Neural progenitor cell (in vitro differentiated cells): ENCODE measurements around the gene C22orf31. TPM values are rescaled to one million over a fixed set of nuclear protein-coding genes. Genes with fewer than 3 reads are reported as not detected.
"Not testable (repeated sequence)": the region's sequence is repeated elsewhere in the genome, so short reads cannot be mapped to it uniquely, and the experiment has no call there.

ENCODE experiments used
- DNase-seq: peaks from one replicate; pipeline ENCODE4 v3.0.0-alpha.2; 2016; ENCODE audit warnings: low spot score
- H2AFZ ChIP-seq: fragments of 200-600 bp; sonication (generic); replicated peaks from 2 replicates; pipeline ENCODE4 v1.6.1; 2016; ENCODE audit warnings: antibody characterized with exemption
- H3F3A ChIP-seq: fragments of 200-600 bp; sonication (generic); 2 replicates; pipeline ENCODE4 v1.6.1; 2016; ENCODE audit warnings: antibody characterized with exemption, low read depth
- H3K27ac ChIP-seq: fragments of 200-600 bp; sonication (generic); 2 replicates; pipeline ENCODE4 v1.5.1; 2016; ENCODE audit warnings: mild to moderate bottlenecking
- H3K27me3 ChIP-seq: fragments of 200-600 bp; sonication (generic); 2 replicates; pipeline ENCODE4 v1.6.1; 2016; ENCODE audit warnings: mild to moderate bottlenecking, moderate library complexity
- H3K36me3 ChIP-seq: fragments of 200-600 bp; sonication (generic); 2 replicates; pipeline ENCODE4 v1.5.1; 2016
- H3K4me1 ChIP-seq: fragments of 200-600 bp; sonication (generic); 2 replicates; pipeline ENCODE4 v1.6.1; 2016; ENCODE audit warnings: mixed run types
- H3K4me2 ChIP-seq: fragments of 200-600 bp; sonication (generic); 2 replicates; pipeline ENCODE4 v1.6.1; 2016
- H3K4me3 ChIP-seq: fragments of 200-600 bp; sonication (generic); 2 replicates; pipeline ENCODE4 v1.5.1; 2016
- H3K79me2 ChIP-seq: fragments of 200-600 bp; sonication (generic); 2 replicates; pipeline ENCODE4 v1.6.1; 2016; ENCODE audit warnings: low read depth
- H3K9ac ChIP-seq: fragments of 200-600 bp; sonication (generic); 2 replicates; pipeline ENCODE4 v1.6.1; 2016
- H3K9me3 ChIP-seq: fragments of 200-600 bp; sonication (generic); 2 replicates; pipeline ENCODE4 v1.5.1; 2016; ENCODE audit warnings: low read depth
- H4K20me1 ChIP-seq: fragments of 200-600 bp; sonication (generic); 2 replicates; pipeline ENCODE4 v1.6.1; 2016; ENCODE audit warnings: low read depth
- H3K27ac Mint-ChIP-seq: 3 replicates; pipeline ENCODE4 v1.8.0; 2021; ENCODE audit warnings: mixed read lengths
- H3K27me3 Mint-ChIP-seq: 2 replicates; pipeline ENCODE4 v1.8.0; 2022; ENCODE audit warnings: low read depth, mild to moderate bottlenecking, inconsistent platforms, moderate library complexity, mixed read lengths; ENCODE audit not compliant: insufficient read depth
- H3K36me3 Mint-ChIP-seq: 3 replicates; pipeline ENCODE4 v1.8.0; 2021; ENCODE audit warnings: mixed read lengths
- H3K4me1 Mint-ChIP-seq: 3 replicates; pipeline ENCODE4 v1.8.0; 2021; ENCODE audit warnings: mixed read lengths
- H3K4me3 Mint-ChIP-seq: 3 replicates; pipeline ENCODE4 v1.8.0; 2021; ENCODE audit warnings: mild to moderate bottlenecking, moderate library complexity, mixed read lengths
- H3K9me3 Mint-ChIP-seq: 3 replicates; pipeline ENCODE4 v1.8.0; 2020; ENCODE audit warnings: mixed read lengths
- EZH2 ChIP-seq: fragments of 200-600 bp; sonication (generic); IDR thresholded peaks from 2 replicates; pipeline ENCODE4 v1.6.1; 2017; ENCODE audit warnings: antibody characterized with exemption, mild to moderate bottlenecking, moderate library complexity
- EZH2phosphoT487 ChIP-seq: fragments of 200-600 bp; sonication (generic); IDR thresholded peaks from 2 replicates; pipeline ENCODE4 v1.6.1; 2017; ENCODE audit warnings: antibody characterized with exemption
- total RNA-seq: library from RNA; depleted of rRNA; stranded (reverse); fragments of >200 nt; gene quantifications from 2 replicates; pipeline ENCODE4 v1.2.3, GENCODE V29; 2015; ENCODE audit warnings: low replicate concordance
- TF ChIP-seq, protein P1 (sequence below): fragments of 200-600 bp; sonication (generic); IDR thresholded peaks from 2 replicates; pipeline ENCODE4 v1.5.1; 2017; ENCODE audit warnings: antibody characterized with exemption, mild to moderate bottlenecking

C22orf31 gene
- total RNA-seq, 1 donor from 2014 or later: not detected

DNA sequence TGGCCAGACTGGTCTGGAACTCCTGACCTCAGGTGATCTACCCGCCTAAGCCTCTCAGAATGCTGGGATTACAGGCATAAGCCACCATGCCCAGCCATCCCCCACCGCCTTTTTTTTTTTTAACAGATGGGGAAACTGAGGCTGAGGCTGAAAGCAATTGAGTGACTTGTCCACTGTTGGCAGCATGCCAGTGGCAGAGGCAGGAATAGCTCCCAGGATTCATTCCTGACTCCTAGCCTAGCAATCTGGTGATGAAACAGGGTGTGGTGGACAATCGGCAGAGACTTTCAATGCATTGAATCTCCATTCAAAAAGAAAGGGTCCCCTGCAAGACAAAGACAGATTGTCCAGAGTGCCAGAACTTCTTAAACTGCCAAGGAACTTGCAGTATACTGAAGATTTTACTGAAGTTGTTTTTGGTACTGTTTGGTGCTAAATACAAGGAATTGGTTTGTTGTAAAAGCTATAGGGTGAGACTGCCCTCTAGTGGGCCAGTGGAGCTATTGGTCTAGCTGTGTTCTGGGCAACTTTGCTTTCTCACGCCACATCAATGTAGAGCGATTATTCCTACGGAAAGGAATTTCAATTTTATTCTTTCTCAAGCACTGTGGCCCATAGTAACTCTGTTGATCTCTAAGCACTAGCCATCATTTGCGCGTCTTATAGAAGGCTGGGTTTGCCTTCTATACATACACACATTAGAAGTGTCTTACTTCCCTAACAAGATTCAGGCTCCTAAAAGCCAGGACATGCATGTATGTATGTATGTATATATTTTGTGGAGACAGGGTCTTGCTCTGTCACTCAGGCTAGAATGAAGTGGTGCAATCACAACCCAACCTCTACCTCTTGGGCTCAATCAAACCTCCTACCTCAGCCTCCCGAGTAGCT is 21.0 kb downstream of the C22orf31 start:
- DNase-seq: peak; percentile 82
- H3K27me3 ChIP-seq: no peaks in the 10 kb centered on the region
- peaks cover 49% of the 10 kb centered on the region for H3K4me1 Mint-ChIP-seq
- no peaks in the 10 kb centered on the region for H3K36me3 ChIP-seq
- TF ChIP-seq, protein P1, sequence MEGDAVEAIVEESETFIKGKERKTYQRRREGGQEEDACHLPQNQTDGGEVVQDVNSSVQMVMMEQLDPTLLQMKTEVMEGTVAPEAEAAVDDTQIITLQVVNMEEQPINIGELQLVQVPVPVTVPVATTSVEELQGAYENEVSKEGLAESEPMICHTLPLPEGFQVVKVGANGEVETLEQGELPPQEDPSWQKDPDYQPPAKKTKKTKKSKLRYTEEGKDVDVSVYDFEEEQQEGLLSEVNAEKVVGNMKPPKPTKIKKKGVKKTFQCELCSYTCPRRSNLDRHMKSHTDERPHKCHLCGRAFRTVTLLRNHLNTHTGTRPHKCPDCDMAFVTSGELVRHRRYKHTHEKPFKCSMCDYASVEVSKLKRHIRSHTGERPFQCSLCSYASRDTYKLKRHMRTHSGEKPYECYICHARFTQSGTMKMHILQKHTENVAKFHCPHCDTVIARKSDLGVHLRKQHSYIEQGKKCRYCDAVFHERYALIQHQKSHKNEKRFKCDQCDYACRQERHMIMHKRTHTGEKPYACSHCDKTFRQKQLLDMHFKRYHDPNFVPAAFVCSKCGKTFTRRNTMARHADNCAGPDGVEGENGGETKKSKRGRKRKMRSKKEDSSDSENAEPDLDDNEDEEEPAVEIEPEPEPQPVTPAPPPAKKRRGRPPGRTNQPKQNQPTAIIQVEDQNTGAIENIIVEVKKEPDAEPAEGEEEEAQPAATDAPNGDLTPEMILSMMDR: peak; percentile 98
- no peak for TF ChIP-seq EZH2phosphoT487
- H3K27me3 Mint-ChIP-seq: peaks cover 3% of the 10 kb centered on the region
- no peaks in the 10 kb centered on the region for H3K4me1 ChIP-seq
- peak overlapping the region; percentile 14 for H3K4me3 Mint-ChIP-seq
- no peaks in the 10 kb centered on the region for H3F3A ChIP-seq
- H3K27ac Mint-ChIP-seq: peak overlapping the region; percentile 28
- no peaks in the 10 kb centered on the region for H3K9me3 ChIP-seq
- no peak overlapping the region for H3K9ac ChIP-seq
- no peak overlapping the region for H3K4me3 ChIP-seq
- H3K27ac ChIP-seq: no peak overlapping the region
- H4K20me1 ChIP-seq: peaks cover 9% of the 10 kb centered on the region
- H3K9me3 Mint-ChIP-seq: no peaks in the 10 kb centered on the region
- H3K79me2 ChIP-seq: peaks cover 7% of the 10 kb centered on the region
- H2AFZ ChIP-seq: no peak overlapping the region
- H3K36me3 Mint-ChIP-seq: peaks cover 17% of the 10 kb centered on the region
- H3K4me2 ChIP-seq: no peak overlapping the region

DNA sequence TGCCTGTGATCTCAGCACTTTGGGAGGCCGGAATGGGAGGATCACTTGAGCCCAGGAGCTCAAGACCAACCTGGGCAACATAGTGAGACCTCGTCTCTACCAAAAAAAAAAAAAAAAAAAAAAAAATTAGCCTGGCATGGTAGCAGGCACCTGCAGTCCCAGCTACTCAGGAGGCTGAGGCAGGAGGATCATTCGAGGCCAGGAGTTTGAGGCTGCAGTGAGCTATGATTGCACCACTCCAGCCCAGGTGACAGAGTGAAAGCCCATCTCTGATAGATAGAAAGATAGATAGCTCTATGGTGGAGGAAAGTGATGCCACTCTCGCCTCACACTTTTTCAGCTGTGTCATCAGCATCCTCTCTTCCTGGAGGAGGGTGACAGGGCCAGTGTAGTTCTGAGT is 21.9 kb downstream of the C22orf31 start:
- H3K27ac Mint-ChIP-seq, H3K27me3 Mint-ChIP-seq: not testable (repeated sequence)

DNA sequence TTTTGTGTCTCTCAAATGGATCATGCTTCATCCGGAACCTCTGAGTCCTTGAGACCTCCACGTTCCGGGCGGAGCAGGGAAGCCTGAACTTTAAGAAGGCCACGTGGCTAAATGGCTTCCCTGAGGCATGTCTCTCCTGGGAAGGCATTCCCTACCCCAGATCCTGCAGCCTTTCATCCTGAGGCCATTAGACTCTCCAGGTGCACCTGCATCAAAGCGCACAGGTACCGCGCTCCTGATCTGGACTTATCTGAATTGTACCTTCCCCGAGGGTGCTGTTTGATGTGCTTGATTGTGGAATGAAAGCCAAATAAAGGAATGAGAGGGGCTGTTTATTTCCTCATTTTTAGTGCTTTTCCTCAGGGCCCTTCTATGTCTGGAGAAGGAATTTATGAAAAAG is 22.5 kb downstream of the C22orf31 start:
- H4K20me1 ChIP-seq: peaks cover 14% of the 10 kb centered on the region
- no peaks in the 10 kb centered on the region for H3F3A ChIP-seq
- H3K4me1 ChIP-seq: no peaks in the 10 kb centered on the region
- H3K9me3 Mint-ChIP-seq: no peaks in the 10 kb centered on the region
- H3K4me3 ChIP-seq: no peak overlapping the region
- H3K9ac ChIP-seq: no peak overlapping the region
- peaks cover 13% of the 10 kb centered on the region for H3K79me2 ChIP-seq
- no peak overlapping the region for H2AFZ ChIP-seq
- no peak overlapping the region for H3K4me3 Mint-ChIP-seq
- peaks cover 58% of the 10 kb centered on the region for H3K4me1 Mint-ChIP-seq
- H3K36me3 ChIP-seq: no peaks in the 10 kb centered on the region
- H3K36me3 Mint-ChIP-seq: peaks cover 18% of the 10 kb centered on the region
- peak overlapping the region; percentile 91 for H3K27ac Mint-ChIP-seq
- peaks cover 3% of the 10 kb centered on the region for H3K27me3 Mint-ChIP-seq
- TF ChIP-seq, protein P1: no peak
- no peak for TF ChIP-seq EZH2phosphoT487
- H3K4me2 ChIP-seq: no peak overlapping the region
- no peaks in the 10 kb centered on the region for H3K9me3 ChIP-seq
- no peaks in the 10 kb centered on the region for H3K27me3 ChIP-seq
- H3K27ac ChIP-seq: no peak overlapping the region
- no peak for DNase-seq

More for the DNA sequence above, 21.9 kb downstream of the C22orf31 start:
- not testable (repeated sequence) for H3K4me3 Mint-ChIP-seq, H2AFZ ChIP-seq, H4K20me1 ChIP-seq, H3K4me3 ChIP-seq, H3K9ac ChIP-seq, H3K27me3 ChIP-seq, H3K4me1 ChIP-seq, H3K9me3 ChIP-seq, H3K4me2 ChIP-seq, H3F3A ChIP-seq, DNase-seq, H3K36me3 ChIP-seq, H3K27ac ChIP-seq, H3K9me3 Mint-ChIP-seq
- Mint-ChIP-seq H3K4me1 (peaks cover 53% of the 10 kb centered on the region), H3K36me3 (peaks cover 16% of the 10 kb centered on the region)
- peaks cover 10% of the 10 kb centered on the region for H3K79me2 ChIP-seq

DNA sequence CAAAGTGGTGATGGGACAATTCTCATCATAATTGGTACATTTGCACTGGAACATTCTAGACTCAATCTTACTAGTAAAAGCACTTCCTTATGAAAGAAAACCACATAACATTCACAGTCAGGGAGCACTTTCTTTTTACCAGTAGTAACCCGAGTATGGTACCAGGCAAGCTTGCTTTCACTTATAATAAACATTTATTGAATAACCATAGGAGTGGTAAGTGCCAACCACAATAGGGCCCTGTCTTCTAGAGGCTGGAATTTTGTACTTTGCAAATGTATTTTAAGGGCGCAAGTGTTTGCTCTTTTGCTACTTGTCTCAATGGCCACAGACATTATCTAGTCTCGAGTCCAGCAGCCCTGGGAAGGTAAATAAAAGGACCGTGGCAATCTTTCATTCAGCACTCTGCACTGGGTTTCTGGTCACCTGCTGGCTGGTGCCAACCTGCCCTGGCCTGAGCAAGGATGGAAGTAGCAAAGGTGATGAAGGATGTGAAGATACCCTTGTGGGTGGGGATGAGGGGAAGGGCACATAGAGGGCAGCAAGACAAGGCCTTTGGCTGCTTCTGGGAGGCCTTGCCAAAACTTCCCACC is 24.2 kb downstream of the C22orf31 start:
- peaks cover 70% of the 10 kb centered on the region for H3K4me1 Mint-ChIP-seq
- TF ChIP-seq EZH2phosphoT487 (no peak), EZH2 (no peak)
- TF ChIP-seq, protein P1: no peak
- Histone ChIP-seq H3K27ac (no peak overlapping the region), H3K4me2 (no peak overlapping the region), H3K27me3 (no peaks in the 10 kb centered on the region), H3K9me3 (no peaks in the 10 kb centered on the region), H3K36me3 (no peaks in the 10 kb centered on the region), H3F3A (no peaks in the 10 kb centered on the region), H4K20me1 (peaks cover 20% of the 10 kb centered on the region), H3K79me2 (peaks cover 29% of the 10 kb centered on the region), H3K9ac (no peak overlapping the region), H2AFZ (no peak overlapping the region), H3K4me3 (no peak overlapping the region), H3K4me1 (no peaks in the 10 kb centered on the region)
- DNase-seq: no peak
- H3K27me3 Mint-ChIP-seq: peaks cover 5% of the 10 kb centered on the region
- H3K4me3 Mint-ChIP-seq: no peak overlapping the region
- no peaks in the 10 kb centered on the region for H3K9me3 Mint-ChIP-seq
- H3K27ac Mint-ChIP-seq: no peak overlapping the region
- peaks cover 16% of the 10 kb centered on the region for H3K36me3 Mint-ChIP-seq
